Stimulated activated CD8-positive, alpha-beta memory T cell treated with anti-CD3 and anti-CD28 coated beads, Interleukin-15, amount 100 ng/mL, for 1 hour (primary cell): ENCODE measurements around the gene ISG15.
"Not testable (repeated sequence)": the region's sequence is repeated elsewhere in the genome, so short reads cannot be mapped to it uniquely, and the experiment has no call there.

Experiments
- DNase-seq: peaks from one replicate; pipeline ENCODE4 v3.0.0-alpha.2; 2020; ENCODE audit warnings: low read depth

ISG15 gene

DNA sequence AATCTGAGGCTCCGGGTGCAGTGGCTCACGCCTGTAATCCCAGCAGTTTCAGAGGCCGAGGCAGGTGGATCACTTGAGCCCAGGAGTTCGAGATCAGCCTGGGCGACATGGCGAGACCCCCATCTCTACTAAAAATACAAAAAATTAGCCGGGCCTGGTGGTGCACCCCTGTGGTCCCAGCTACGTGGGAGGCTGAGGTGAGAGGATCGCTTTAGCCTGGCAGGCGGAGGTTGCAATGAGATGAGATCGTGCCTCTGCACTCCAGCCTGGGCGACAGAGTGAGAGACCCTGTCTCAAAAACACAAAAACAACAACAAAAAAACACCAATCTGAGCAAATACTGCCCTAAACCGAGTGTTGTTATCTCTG, 577 bp upstream of the ISG15 start:
- not testable (repeated sequence) for DNase-seq

DNA sequence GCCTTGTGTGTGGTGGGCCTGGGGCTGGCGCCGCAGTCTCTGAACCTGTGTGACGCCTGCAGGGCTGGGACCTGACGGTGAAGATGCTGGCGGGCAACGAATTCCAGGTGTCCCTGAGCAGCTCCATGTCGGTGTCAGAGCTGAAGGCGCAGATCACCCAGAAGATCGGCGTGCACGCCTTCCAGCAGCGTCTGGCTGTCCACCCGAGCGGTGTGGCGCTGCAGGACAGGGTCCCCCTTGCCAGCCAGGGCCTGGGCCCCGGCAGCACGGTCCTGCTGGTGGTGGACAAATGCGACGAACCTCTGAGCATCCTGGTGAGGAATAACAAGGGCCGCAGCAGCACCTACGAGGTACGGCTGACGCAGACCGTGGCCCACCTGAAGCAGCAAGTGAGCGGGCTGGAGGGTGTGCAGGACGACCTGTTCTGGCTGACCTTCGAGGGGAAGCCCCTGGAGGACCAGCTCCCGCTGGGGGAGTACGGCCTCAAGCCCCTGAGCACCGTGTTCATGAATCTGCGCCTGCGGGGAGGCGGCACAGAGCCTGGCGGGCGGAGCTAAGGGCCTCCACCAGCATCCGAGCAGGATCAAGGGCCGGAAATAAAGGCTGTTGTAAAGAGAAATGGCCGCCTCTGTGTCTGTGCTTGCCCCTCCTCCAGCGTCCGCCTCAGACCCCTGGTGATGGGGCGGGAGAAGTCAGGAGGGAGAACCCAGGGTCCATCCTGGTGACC, 788 bp downstream of the ISG15 start:
- DNase-seq, result no peak

DNA sequence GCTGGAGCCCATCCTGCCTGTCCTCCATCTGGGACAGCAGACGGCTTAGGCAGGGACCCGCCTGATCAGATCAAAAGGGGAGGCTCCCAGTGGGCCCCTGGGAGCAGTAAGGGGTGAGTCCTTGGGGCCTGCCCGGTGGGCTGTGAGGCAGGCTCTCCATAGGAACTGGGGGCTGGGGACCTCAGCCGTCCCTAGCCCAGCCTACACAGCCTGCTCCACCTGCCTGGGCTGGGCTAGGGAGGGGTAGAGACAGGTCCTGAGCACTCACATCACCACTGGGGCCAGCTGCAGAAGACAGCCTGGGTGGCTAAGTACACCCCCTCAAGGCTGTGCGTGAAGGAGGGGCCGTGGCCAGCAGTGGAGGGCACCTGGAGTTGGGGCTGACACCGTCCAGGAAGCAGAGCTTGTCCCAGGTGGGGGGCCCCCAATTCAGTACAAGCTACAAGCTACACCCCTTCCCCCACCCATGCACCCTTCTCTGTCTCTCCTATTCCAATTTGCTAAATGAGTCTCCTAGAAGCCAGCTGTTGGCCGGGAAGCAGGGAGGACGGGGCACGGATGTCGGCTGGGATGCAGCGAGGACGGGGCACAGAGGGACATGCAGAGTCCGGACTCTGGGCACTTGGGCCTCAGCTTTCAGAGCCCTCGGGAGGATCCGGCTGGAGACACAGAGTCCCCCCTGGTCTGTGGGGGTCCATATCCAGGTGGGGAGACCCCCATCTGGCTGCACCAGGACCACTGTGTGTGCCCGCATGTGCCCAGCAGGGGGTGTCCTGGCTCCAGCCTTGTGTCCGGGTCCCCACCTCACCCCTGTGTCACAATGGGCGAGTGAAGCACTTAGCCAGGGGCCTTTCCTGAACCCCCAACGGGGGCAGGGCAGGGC, 1.7 kb downstream of the ISG15 start:
- DNase-seq, result no peak

DNA sequence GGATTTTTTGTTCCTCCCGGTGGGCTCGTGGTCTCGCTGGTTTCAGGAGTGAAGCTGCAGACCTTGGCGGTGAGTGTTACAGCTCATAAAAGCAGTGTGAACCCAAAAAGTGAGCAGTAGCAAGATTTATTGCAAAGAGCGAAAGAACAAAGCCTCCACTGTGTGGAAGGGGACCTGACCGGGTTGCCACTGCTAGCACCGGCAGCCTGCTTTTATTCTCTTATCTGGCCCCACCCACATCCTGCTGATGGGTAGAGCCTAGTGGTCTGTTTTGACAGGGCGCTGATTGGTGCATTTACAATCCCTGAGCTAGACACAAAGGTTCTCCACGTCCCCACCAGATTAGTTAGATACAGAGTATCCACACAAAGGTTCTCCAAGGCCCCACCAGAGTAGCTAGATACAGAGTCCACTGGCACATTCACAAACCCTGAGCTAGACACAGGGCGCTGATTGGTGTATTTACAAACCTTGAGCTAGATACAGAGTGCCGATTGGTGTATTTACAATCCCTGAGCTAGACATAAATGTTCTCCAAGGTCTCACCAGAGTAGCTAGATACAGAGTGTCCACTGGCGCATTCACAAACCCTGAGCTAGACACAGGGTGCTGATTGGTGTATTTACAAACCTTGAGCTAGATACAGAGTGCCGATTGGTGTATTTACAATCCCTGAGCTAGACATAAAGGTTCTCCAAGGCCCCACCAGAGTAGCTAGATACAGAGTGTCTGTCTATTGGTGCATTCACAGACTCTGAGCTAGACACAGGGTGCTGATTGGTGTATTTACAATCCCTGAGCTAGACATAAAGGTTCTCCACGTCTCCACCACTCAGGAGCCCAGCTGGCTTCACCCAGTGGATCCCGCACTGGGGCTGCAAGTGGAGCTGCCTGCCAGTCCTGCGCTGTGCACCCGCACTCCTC, 4.4 kb downstream of the ISG15 start:
- DNase-seq, result not testable (repeated sequence)

DNA sequence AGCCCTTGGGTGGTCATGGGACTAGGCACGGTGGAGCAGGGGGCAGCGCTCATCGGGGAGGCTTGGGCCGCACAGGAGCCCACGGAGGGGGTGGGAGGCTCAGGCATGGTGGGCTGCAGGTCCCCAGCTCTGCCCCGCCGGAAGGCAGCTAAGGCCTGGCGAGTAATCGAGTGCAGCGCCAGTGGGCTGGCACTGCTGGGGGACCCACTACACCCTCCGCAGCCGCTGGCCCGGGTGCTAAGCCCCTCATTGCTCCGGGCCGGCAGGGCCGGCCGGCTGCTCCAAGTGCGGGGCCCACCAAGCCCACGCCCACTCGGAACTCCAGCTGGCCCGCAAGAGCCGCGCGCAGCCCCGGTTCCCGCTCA, 5.0 kb downstream of the ISG15 start:
- DNase-seq, result not testable (repeated sequence)

DNA sequence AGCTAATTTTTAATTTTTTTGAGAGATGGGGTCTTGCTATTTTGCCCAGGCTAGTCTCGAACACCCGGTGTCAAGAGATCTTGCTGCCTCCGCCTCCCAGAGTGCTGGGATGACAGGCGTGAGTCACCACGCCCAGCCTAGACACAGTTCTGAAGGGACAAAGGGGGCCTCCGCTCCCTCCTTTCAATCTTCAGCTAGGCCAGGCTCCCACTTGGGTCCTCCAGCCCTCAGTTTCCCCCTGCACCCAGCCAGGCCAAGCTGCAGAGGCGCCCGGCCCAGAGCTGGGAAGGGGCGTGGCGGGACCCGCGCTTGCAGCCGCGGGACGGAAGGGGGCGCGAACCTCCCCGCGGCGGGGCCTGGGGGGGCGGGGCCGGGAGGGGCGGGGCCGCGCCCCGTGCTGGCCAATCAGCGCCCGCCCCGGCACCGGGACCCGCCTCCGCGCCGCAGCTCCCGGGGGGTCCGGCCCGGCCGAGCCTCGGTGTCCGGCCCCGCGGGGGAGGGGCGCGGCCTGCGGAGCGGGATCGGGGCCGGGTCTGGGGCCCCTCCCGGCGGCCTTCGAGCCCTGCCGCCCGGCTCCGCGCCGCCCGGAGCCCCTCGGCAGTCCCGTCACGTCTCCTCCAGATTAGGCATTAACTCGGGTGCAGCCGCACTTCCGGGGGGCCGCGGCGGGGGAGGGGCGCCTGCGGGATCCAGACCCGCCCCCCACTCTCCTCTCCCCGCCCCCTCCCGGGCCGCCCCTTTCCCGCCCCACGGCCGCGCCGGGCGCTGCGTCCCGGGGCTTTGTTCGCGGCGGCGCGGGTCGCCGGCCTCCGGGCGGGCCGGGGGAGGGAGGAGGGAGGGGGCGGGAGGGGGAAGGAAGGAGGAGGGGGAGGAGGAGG, 6.1 kb downstream of the ISG15 start:
- peak; percentile 53 for DNase-seq

DNA sequence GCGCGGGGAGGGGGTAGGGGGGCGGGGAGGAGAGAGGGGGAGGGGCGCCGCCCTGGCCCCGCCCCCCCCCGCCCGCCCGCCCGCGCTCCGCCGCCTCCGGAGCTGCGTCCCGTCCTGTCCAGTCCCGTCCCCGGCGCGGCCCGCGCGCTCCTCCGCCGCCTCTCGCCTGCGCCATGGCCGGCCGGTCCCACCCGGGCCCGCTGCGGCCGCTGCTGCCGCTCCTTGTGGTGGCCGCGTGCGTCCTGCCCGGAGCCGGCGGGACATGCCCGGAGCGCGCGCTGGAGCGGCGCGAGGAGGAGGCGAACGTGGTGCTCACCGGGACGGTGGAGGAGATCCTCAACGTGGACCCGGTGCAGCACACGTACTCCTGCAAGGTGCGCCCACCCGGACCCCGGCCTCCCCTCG, 6.7 kb downstream of the ISG15 start, which contains the start of gene AGRN:
Gene AGRN, plus strand, starts transcription at position 121 of the 405 bp plus-strand sequence. Its CDS starts 53 bp downstream, at position 174.
- no peak for DNase-seq

DNA sequence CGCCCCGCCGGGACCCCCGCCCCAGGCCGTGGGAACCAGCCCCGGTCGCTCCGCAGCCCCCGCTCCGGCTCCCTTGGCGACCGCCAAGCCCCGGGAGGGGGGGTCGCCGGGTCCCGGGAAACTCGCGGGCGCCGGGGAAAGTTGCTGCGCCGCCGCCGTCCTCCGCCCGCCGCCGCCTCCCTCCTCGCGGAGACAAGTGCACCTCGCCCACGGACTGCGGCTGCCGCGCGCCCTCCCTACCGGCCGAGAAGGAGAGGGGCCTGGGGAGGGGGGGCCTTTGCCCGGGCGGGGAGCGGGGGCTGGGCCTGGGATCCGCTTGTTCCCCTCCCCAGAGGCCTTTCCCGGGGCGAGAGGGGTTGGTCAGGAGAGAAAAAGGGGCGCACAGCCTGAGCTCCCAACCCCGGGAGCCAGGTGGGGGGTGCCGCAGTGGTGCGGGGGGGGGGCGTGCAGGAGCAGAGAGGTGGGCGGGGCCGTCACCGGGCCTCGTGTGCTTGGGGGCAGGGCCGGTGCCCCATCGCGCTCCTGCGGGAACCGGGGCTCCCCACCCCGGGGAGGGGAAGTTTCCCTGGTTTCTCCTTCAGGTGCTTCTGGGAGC, 7.2 kb downstream of the ISG15 start:
- no peak for DNase-seq

DNA sequence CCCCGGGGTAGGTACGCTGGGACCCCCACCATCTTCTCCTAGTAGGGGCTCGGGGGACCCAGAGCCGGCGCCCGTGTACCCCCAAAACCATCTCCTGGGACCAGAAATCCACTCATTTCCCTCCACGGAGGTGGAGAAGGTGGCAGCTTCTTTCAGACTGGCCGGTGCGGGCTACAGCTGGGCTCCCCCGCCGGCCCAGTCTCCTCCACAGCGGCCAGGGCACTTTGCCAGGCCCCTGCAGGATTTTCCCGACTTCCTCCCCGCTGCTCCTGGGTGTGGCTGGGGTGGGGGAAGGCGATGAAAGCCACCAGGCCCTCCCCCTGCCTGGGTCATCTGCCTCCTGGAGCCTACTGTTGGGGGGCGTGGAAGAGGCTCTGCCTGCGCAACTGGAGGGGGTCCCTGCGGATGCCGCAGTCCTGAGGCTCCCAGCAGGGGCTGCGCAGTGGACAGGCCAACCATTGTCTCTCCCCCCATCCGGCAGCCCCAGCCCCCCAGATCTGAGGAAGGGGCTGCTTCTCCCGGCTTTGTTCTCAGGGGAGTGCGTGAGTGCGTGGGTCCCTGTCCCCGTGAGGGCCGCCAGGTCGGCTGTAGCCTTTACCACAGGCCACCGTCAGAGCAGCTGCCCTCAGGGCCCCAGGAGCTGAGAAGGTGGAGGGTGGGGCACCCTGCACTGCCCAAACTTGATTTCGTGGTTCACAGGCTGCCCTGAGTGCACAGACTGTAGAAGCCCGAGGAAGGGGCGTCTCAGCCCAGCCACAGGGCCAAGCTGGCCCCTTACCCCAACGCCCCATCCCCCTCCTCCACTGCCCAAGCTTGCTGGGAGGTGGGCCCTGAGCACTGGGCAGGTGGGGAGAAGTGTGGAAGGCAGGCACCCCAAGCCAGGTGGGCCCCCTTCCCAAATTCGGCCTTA, 8.0 kb downstream of the ISG15 start:
- no peak for DNase-seq

DNA sequence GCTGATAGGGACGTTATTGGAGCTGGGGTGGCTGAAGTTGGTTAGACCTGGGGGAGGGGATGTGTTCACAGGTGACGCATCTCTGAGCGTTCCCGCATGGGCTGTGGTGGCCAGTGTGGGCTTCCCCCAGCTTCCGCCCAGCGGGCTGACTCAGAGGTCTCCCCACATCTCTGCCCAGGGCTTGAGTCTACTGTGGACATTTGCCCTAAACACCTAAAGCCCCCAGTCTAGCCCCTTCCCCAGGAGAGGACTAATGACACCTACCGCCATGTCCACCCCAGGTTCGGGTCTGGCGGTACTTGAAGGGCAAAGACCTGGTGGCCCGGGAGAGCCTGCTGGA, 8.6 kb downstream of the ISG15 start:
- DNase-seq, result no peak

DNA sequence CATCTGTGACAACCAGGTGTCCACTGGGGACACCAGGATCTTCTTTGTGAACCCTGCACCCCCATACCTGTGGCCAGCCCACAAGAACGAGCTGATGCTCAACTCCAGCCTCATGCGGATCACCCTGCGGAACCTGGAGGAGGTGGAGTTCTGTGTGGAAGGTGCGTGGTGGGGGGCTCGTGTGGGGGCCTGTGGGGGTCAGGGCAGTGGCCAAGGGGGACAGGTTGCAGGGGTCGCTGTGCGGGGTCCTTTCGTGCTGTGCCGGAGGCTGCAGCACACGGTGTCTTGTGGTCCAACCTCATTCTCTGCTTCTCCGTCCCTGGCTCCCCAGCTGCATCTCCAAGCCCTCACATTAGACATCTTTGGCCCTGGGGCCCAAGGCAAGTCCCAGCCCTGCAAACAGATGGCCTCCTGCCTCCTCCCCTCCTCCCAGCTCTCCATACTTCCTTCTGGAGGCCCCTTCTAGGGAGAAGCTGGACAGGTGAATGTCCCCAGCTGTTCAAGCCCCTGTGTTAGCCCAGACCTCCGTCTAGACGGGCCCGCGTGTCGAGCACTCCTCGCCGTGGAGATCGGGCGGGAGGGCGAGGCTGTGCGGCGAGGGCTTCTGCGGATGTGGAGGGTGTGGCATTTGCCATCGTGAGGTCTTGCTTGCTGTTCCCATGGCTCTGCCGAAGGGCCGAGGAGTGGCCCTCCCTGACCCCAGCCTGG, 9.2 kb downstream of the ISG15 start:
- no peak for DNase-seq

DNA sequence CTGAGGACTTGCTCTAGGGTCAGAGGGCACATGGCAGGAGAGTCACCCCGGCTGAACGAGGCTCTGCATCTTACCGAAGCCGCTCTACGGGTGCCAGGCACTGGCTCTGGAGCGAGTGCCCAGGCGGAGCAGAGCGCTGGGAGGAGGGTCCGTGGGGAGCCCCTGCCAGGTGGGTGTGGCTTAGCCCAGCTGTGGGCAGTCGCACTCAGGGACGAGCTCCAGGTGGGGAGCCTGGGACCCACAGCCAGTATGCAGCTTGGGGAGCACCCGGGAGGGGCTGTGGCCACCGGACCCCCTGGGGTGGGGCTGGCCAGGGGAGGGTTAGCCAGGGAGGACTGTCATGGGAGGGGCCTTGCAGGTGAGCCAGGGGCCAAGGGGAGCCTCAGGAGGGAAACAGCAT, 10.4 kb downstream of the ISG15 start:
- DNase-seq, result no peak

DNA sequence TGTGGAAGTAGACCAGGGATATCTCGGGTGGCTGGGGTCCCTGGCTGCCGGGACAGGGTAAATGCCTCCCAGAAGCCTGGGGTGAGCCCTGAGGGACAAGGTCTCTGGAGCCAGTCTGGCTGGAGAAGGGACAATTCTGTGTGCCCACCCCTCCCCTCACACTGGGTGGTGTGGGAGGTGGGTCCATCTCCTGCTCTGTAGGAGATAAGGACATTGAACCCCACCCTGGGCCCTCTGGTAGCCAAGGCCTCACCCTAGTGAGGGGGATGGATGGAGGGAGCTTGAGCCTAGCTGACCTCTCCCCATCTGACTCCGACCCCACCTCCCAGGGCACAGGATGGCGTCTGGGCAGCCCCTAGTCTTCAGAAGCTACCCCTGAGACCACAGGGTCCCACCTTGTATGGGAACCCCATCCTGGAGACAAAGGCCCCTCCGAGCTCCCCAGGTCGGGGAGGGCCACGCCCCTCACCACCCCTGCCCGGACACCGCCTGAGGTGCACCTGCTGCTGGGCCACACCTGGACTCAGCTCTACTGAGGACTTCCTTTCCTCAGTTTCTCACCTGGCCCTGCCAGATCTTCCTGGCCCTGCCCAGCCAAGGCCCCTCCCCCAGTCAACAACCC, 11.0 kb downstream of the ISG15 start:
- DNase-seq, result no peak

DNA sequence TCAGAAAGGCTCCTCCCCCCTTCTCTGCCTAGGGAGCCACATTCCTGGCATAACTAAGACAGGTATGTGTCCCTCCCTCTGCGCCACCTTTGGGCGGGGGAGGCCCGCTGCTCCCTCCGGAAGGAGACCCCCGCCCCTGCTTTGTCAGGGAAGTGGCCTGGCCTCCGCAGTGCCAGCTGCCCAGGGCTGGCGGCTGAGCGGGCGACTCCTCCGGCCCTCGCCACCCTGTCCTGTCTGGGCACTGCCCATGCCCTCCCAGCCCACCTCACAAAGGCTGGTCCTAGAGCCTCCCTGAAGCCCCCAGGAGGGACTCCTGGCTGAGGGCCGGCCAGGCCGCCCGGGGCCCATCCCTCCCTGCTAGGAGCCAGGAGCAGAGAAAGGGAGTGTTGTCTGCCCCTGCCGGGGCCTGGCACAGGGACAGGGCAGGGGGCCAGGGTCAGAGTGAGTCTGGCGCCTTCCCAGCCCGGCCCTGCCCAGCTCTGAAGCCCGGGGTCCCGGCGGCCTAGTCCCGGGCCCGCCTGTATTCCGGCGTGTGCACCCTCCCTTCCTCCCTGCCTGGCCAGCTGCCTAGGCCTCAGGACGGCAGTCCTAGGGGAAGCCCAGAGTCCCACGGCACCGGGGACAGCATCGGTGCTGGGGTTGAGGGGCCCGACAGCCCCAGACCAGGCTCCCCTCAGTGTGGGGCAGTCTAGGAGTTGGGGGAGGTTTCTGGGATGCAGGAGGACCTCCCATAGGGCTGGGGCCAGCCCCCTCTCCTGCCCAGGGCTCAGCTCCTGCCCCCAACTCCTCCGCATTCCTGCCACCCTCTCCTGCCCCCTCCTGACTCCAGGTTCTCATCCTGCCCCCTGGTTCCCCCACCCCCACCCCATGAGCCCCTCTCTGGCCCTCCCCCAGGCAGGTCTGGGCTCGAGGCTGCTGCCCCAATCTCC, 11.7 kb downstream of the ISG15 start:
- DNase-seq, result no peak

DNA sequence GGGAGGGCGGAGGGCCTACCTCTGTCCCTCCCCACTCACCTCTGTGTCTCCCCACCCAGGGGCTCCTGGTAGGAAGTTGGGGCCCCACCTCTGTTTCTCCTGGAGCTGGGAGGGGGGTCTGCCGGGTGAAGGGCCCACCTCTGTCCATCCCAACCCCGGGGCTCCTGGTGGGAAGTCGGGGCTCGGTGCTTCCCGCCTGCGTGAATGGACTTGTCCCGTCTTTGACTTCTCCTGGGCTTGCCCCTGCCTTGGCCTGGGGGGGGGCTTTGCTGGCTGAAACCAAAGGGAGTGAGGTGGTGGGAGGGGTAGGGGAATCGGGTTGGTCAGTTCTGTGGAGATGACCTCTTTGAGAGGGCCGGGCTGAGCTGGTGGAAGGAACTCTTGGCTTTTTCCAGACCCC, 12.4 kb downstream of the ISG15 start:
- no peak for DNase-seq

DNA sequence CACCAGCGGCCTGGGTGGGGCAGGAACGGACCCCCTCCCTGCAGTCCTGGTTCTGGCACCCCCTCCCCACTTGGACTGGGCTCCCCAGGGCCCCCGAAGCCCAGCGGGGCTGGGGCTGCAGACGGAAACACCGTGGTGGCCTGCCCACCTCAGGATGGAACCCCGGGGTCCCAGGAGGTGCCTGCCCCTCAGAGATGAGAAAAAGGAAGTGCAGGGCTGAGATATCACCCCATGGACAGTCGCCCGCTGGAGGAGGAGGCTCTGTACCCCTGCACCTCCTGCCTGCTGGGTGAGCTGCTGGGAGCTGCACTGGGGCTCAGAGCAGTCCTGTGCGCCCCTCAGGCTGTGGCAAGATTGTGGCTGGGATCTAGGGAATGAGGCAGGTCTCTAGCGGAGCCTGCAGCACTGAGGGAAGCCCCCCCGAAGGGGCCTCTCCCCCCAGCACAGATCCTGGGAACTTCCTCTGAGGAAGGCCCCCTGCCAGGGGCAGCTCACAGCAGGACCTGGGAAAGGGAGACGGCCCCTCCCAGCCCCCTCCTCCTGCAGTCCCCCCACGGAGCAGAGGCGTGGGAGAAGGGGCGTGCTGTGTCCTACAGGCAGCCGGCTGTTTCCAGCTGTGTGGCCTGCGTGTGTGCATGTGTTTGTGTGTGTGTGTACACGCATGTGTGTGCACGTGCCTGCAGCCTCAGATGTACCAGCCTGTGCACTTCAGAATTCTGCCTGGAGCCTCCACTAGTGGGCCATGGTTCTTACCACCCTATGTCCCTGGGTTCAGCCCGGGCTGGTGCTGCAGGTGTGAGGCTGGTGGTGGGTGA, 13.5 kb downstream of the ISG15 start:
- no peak for DNase-seq

DNA sequence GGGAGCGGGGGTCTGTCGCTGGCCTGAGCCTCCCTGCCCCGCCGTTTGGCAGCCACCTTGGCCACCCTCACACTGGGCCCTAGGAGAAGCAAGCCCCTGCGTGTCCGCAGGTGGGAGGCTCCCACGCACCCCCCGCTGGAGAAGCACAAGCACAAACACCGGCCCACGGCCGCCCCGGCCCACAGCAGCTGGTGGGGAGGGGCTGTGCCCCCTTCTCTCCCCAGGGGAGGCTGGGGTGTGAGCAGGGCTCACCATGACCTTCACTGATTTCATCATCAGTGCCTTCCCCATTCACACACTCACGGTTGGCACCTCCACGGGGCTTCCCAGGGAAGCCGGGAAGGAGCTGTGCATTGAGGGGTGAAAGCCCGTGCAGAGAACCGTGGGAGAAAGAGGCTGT, 14.5 kb downstream of the ISG15 start:
- DNase-seq, result no peak
